ENCODE data around the gene WASHC2C.
"Not testable (repeated sequence)": the region's sequence is repeated elsewhere in the genome, so short reads cannot be mapped to it uniquely, and the experiment has no call there.

Gene WASHC2C

DNA sequence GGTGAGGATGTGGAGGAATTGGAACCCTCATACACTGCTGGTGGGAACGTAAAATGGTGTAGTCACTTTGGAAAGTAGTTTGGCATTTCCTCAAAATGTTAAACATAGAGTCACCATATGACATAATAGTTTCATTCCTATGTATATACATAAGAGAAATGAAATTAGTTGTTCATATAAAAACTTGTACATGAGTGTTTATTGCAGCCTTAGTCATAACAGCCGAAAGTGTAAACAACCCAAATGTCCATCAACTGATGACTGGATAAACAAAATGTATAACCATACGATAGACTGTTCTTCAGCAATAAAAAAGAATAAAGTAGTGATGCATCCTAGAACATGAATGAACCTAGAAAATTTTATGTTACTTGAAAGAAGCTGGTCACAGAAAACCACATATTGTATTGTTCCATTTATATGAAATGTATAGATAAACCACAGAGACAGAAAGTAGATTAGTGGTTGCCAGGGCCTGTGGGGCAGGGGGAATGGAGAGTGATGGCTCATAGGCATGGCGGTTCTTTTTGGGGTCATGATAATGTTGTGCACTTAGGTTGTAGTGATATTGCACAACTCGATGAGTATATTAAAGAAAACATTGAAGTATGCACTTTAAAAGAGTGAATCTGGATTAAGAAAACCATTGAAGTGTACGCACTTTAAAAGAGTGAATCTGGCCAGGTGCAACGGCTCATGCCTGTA lies 44.8 kb downstream of the WASHC2C start:
- not testable (repeated sequence) for DNase-seq (ENCODE audit: low spot score)

GRCh38 chr10:45786217-45786616 lies 59.2 kb downstream of the WASHC2C start:
- DNase-seq (ENCODE audit: low spot score) = not testable (repeated sequence)

GRCh38 chr10:45787212-45787741 lies 60.2 kb downstream of the WASHC2C start:
- DNase-seq (ENCODE audit: low spot score) = not testable (repeated sequence)

- not testable (repeated sequence) for DNase-seq (ENCODE audit: low spot score)
These were observed 62.9 kb downstream of the WASHC2C start for GRCh38 chr10:45789991-45790390.

DNA sequence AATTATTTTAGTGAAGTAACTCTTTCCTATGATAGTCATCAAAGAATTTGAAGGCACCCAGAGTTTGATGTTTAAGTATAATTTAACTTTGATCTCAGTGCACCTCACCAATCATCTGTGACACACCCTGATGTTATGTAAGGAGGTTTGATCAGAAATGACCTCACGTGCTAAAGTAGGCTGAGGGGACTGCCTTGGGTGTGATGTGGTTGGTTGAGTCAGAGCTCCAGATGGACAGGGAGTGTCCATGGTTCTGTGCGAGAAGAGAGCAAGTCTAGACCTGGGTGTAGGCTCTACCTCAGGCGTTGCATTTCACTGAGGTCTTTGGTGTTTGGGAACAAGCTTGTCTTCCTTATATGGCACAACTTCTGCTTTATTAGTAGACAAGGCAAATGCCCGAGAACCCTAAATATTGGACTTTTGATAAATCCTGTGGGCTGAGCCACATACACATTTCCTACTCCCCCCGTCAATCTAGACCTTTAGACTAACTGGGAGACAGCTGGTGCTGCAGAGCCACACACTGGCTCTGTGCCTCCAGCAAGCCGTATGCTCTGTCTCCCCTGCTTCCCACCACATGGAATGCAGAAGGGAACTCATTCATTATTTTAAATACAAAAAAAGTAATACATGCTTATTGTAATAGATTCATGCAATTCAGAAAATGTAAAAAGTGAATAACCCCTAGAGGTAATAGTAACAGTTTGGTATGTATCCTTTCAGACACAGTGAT lies 63.8 kb downstream of the WASHC2C start:
- DNase-seq (ENCODE audit: low spot score) = peak; percentile 63

- DNase-seq (ENCODE audit: low spot score) = not testable (repeated sequence)
These were observed 67.7 kb downstream of the WASHC2C start for GRCh38 chr10:45794761-45795160.

DNA sequence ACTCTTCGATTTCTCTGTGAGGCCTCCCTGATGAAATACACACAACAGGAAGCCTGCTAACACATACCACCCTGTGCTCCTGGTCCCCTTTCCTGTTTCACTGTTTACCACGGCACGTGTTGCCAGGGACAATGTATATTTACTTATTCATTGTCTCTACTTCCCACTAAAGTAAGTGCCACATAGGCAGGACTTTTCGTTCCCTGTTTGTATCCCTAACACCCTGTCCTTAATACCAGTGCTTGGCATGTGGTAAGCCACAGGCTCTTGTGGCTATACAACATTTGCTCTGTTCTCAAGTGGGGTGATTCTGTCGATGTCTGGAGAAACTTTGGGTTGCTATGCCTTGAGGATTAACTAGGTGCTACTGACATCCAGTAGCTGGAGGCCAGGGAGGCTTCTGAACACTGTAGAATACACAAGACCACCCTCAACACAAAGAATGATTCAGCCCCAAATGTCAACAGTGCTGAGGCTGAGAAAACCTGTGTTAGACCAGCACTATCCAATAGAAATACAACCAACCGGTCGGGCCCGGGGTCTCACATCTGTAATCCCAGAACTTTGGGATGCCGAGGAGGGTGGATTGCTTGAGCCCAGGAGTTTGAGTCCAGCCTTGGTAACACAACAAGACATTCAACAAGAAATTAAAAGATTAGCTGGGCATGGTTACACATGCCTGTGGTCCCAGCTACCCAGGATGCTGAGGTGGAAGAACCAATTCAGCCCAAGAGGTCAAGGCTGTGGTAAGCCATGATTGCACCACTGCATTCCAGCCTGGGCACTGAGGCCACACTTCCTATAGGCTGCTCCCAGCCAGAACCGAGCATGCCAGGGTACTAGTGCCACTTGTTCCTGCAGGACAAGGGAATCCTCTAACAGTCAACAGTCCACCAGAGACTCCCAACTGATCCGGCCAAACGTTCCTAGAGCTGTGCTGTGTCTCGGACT lies 76.3 kb downstream of the WASHC2C start:
- DNase-seq (ENCODE audit: low spot score) = not testable (repeated sequence)

GRCh38 chr10:45804996-45805395 lies 77.9 kb downstream of the WASHC2C start:
- DNase-seq (ENCODE audit: low spot score) = not testable (repeated sequence)

DNA sequence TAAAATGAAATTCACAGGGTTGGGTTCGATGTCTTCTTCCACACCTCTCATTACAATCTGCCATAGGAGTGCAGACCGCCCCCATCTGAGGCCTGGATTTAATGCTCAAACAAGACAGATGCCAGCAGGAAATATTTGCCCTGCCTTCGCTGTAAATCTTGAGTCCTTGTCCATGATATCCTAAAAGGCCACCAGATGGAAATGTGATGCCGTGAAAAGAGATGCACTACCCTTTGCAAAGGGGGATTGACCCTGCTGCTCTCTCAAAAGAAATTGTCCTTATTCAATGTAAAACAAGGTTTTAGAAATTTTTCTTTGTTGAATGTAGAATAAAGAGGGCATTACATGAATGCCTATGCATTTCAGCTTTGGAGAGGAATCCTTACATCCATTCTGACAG lies 82.8 kb downstream of the WASHC2C start:
- DNase-seq (ENCODE audit: low spot score) = peak; percentile 6

DNA sequence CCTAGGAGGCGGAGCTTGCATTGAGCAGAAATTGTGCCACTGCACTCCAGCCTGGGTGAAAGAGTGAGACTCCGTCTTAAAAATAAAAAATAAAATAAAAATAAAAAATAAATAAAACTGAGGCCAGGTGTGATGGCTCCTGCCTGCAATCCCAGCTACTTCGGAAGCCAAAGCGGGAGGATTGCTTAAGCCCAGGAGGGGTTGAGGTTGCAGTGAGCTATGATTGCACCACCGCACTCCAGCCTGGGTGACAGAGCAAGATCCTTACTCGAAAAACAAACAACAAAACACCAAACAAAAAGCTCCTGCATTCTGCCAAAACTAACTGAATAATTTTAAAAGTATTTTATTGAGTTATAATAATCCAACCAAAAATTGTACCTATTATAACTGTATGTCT lies 84.0 kb downstream of the WASHC2C start:
- DNase-seq (ENCODE audit: low spot score) = no peak

DNA sequence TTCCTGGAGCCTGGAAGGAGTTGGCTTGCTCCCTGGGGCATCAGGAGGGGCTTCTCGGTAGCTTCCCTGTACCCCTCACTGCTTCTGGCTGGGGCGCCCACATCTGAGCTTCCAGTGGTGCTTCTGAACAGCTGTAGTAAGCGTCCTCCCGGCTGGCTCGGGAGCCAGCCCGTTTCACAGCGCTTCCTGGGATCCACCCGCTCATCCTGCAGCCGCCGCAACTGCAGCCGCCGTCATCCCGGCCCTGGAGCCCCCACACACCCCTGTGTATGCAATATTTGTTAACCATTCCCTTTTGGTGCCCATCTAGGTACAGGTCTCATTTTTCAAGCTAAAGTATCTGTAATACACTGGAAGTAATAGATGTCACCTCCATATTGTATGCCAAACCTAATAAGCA lies 85.9 kb downstream of the WASHC2C start:
- DNase-seq (ENCODE audit: low spot score) = not testable (repeated sequence)

GRCh38 chr10:45814146-45814545 lies 87.1 kb downstream of the WASHC2C start:
- DNase-seq (ENCODE audit: low spot score) = not testable (repeated sequence)

- no peak for DNase-seq (ENCODE audit: low spot score)
These were observed 90.2 kb downstream of the WASHC2C start for GRCh38 chr10:45817130-45817859.

DNA sequence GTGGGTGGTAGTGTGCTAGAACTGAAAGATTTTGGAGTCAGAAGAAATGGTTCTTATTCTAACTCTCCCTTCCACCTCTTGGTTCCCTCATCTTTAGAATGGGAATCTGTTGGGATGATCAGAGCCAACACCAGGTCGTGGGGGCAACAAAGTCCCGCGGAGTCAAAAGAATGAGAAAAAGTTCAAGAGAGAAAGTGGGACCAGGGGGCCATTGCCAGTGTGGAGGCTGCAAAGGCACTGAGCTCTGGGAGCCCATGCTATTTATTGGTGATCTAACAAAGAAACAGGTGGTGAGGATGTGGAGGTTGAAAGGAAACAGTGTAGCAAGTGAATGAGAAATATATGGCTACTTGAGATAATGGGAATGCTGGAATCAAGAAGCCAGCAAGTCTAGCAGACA lies 90.8 kb downstream of the WASHC2C start:
- no peak for DNase-seq (ENCODE audit: low spot score)

- no peak for DNase-seq (ENCODE audit: low spot score)
These were observed 92.5 kb downstream of the WASHC2C start for GRCh38 chr10:45819552-45819951.

GRCh38 chr10:45820107-45820830 lies 93.2 kb downstream of the WASHC2C start:
- not testable (repeated sequence) for DNase-seq (ENCODE audit: low spot score)

DNA sequence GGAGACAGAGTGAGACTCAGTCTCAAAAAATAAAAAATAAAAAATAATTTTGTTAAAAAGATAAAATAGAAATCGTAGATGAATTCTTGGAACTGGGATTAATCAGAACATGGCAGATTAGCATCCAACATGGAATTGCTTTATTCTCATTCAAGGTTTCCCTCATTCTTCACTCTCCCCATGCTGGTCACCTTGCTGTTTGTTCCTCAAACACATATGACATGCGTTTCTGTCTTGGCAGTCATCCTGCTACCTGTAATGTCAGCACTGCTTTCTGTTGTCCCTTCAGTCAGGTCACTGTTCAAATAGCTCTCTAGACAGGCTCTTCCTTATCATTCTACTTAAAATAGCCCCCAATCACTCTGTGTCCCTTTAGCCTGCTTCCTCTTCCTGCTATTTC lies 95.9 kb downstream of the WASHC2C start:
- not testable (repeated sequence) for DNase-seq (ENCODE audit: low spot score)
